GM12875 (cell line): Measurements from ENCODE around the gene VSIG10L2.

ENCODE experiments used
- H3K4me3 ChIP-seq: one replicate; pipeline ENCODE4 v1.5.1; 2011; ENCODE audit warnings: low read depth, low read length, control low read depth
- CTCF ChIP-seq: IDR thresholded peaks from 2 replicates; pipeline ENCODE4 v1.5.1; 2011; ENCODE audit warnings: low read depth, mild to moderate bottlenecking, control low read depth, inconsistent platforms, low read length, moderate library complexity, borderline replicate concordance; ENCODE audit not compliant: insufficient read depth

VSIG10L2 gene

GRCh38 chr11:125945797-125946520 is at the start of gene VSIG10L2:
TSS of gene VSIG10L2 (plus strand) at chr11:125946044. CDS start at chr11:125946056, 12 bp downstream.
- no peak within 1 kb of the TSS for H3K4me3 ChIP-seq
- no peak for TF ChIP-seq CTCF

- TF ChIP-seq CTCF: no peak
- H3K4me3 ChIP-seq: no peak overlapping the region
Measured at GRCh38 chr11:125901872-125902271, 44.0 kb upstream of the VSIG10L2 start.

- peak overlapping the region; percentile 59 for H3K4me3 ChIP-seq
- TF ChIP-seq CTCF: no peak
Measured at GRCh38 chr11:125902277-125902926, 43.4 kb upstream of the VSIG10L2 start.

GRCh38 chr11:125902927-125903710 is 42.7 kb upstream of the VSIG10L2 start, which contains the start of gene PUS3:
TSS of gene PUS3 (minus strand) at chr11:125903206. CDS start at chr11:125896284, 6,922 bp downstream.
- no peak for TF ChIP-seq CTCF
- H3K4me3 ChIP-seq: peak within 1 kb of the TSS; percentile 59

GRCh38 chr11:125903711-125904659 is 41.9 kb upstream of the VSIG10L2 start, which contains the start of gene DDX25:
TSS of gene DDX25 (plus strand) at chr11:125904508. CDS start at chr11:125904518, 10 bp downstream.
- H3K4me3 ChIP-seq: no peak within 1 kb of the TSS
- TF ChIP-seq CTCF: no peak

- TF ChIP-seq CTCF: no peak
- H3K4me3 ChIP-seq: no peak overlapping the region
Measured at GRCh38 chr11:125904678-125905077, 41.2 kb upstream of the VSIG10L2 start.
